CD4-positive, alpha-beta T cell (primary cell): ENCODE results near the gene ACCSL. TPM values are rescaled to one million over a fixed set of nuclear protein-coding genes. Genes with fewer than 3 reads are reported as not detected.

Experiments
- ATAC-seq: fragments of 200-7000 bp; cut with Tn5 transposase; one replicate; pipeline ENCODE4 v1.10.0; 2022; ENCODE audit warnings: mild to moderate bottlenecking; ENCODE audit not compliant: poor library complexity
- CTCF ChIA-PET: fragments of 350-600 bp; sonication (Branson Sonifier 250); formaldehyde crosslinking; loops from one replicate; lab custom pipeline; 2021; ENCODE audit warnings: antibody characterized with exemption, inconsistent platforms; lab: Charles Lee
- POLR2A ChIA-PET: fragments of 350-600 bp; sonication (Branson Sonifier 250); formaldehyde crosslinking; loops from one replicate; lab custom pipeline; 2021; ENCODE audit warnings: antibody characterized with exemption, inconsistent platforms; lab: Charles Lee
- DNase-seq, 14 experiments: peaks; one replicate each; pipeline ENCODE4 v3.0.0-alpha.2; 2013 to 2020; ENCODE audit warnings: mixed read lengths in 2 of 14
- H3K27ac ChIP-seq, 2 donors: one replicate each; pipeline versions ENCODE4 v1.5.1 to v1.7.0; 2013; ENCODE audit warnings: low read length in 2 of 2, low read depth in 1 of 2, mild to moderate bottlenecking in 1 of 2
- H3K27me3 ChIP-seq, 2 experiments: 1 replicate in 1 of 2; 2 replicates in 1 of 2; pipeline versions ENCODE4 v1.6.1 to v1.7.0; 2013; ENCODE audit warnings: low read length in 2 of 2, control low read depth in 1 of 2, mild to moderate bottlenecking in 1 of 2, moderate library complexity in 1 of 2; ENCODE audit not compliant: insufficient read depth in 2 of 2, control insufficient read depth in 1 of 2
- H3K36me3 ChIP-seq: one replicate; pipeline ENCODE4 v1.6.1; 2013; ENCODE audit warnings: low read length, control low read depth; ENCODE audit not compliant: insufficient read depth
- H3K4me1 ChIP-seq: one replicate; pipeline ENCODE4 v1.6.1; 2013; ENCODE audit warnings: low read length, control low read depth; ENCODE audit not compliant: insufficient read depth
- H3K4me3 ChIP-seq: one replicate; pipeline ENCODE4 v1.5.1; 2013; ENCODE audit warnings: mild to moderate bottlenecking, low read length, moderate library complexity
- H3K9me3 ChIP-seq, 2 experiments: 1 replicate in 1 of 2; 2 replicates in 1 of 2; pipeline versions ENCODE4 v1.6.1 to v1.7.0; 2013; ENCODE audit warnings: low read length in 2 of 2, mild to moderate bottlenecking in 2 of 2, control low read depth in 1 of 2, moderate library complexity in 1 of 2; ENCODE audit not compliant: control insufficient read depth in 1 of 2, insufficient read depth in 1 of 2
- H3K27ac Mint-ChIP-seq: one replicate; pipeline ENCODE4 v1.8.0; 2020; ENCODE audit warnings: mixed read lengths
- H3K27me3 Mint-ChIP-seq: one replicate; pipeline ENCODE4 v1.8.0; 2021; ENCODE audit warnings: mixed read lengths
- H3K36me3 Mint-ChIP-seq: one replicate; pipeline ENCODE4 v1.8.0; 2021; ENCODE audit warnings: low read depth, mixed read lengths
- H3K4me1 Mint-ChIP-seq: one replicate; pipeline ENCODE4 v1.8.0; 2021; ENCODE audit warnings: low read depth, mixed read lengths
- H3K4me3 Mint-ChIP-seq: one replicate; pipeline ENCODE4 v1.8.0; 2020; ENCODE audit warnings: mild to moderate bottlenecking, mixed read lengths
- H3K9me3 Mint-ChIP-seq: one replicate; pipeline ENCODE4 v1.8.0; 2020; ENCODE audit warnings: mixed read lengths
- CTCF ChIP-seq: fragments of 200-600 bp; IDR thresholded peaks from one replicate; pipeline ENCODE4 v1.8.0; 2022; ENCODE audit warnings: antibody characterized with exemption, mild to moderate bottlenecking
- intact Hi-C, 2 experiments: fragments of 100-400 bp; cut with DNase I in 1 of 2; cut with micrococcal nuclease in 1 of 2; formaldehyde crosslinking; loops; one replicate each; pipeline versions ENCODE4 v1.15.1 to v1.9.0; 2023 to 2025; cut with DNase I, micrococcal nuclease
- total RNA-seq, 174 experiments: library from RNA in 2 of 174; stranded (reverse) in 2 of 174; gene quantifications; one replicate each; pipeline ENCODE4 v1.2.3 and lab custom pipeline; 2021 to 2026

The ACCSL gene
- total RNA-seq, 2 experiments from 2014 or later = not detected

- ChIA-PET POLR2A (no interaction called here), CTCF (no interaction called here)
- intact Hi-C loops = no loop called here
- H3K4me1 Mint-ChIP-seq = no peaks in the 10 kb centered on the region
- no peaks in the 10 kb centered on the region for H3K36me3 Mint-ChIP-seq
- Histone ChIP-seq H3K4me1 (no peaks in the 10 kb centered on the region), H3K27ac (no peak overlapping the region), H3K36me3 (no peaks in the 10 kb centered on the region), H3K4me3 (no peak overlapping the region), H3K9me3 (peaks cover 0 to 4% of the 10 kb centered on the region in 2 experiments), H3K27me3 (peaks cover 4 to 15% of the 10 kb centered on the region in 2 experiments)
- H3K27ac Mint-ChIP-seq = no peak overlapping the region
- ATAC-seq = no peak
- no peak for DNase-seq
- TF ChIP-seq CTCF = no peak
- H3K9me3 Mint-ChIP-seq = peaks cover 5% of the 10 kb centered on the region
- peaks cover 44% of the 10 kb centered on the region for H3K27me3 Mint-ChIP-seq
- H3K4me3 Mint-ChIP-seq = no peak overlapping the region
Observed at GRCh38 chr11:44030996-44031395, 16.8 kb upstream of the ACCSL start.

- Histone ChIP-seq H3K9me3 (peaks cover 0 to 4% of the 10 kb centered on the region in 2 experiments), H3K4me3 (no peak overlapping the region), H3K36me3 (no peaks in the 10 kb centered on the region), H3K27me3 (peaks cover 4 to 15% of the 10 kb centered on the region in 2 experiments), H3K27ac (no peak overlapping the region), H3K4me1 (no peaks in the 10 kb centered on the region)
- TF ChIP-seq CTCF = no peak
- ChIA-PET POLR2A (no interaction called here), CTCF (no interaction called here)
- Mint-ChIP-seq H3K9me3 (no peaks in the 10 kb centered on the region), H3K4me3 (no peak overlapping the region), H3K27me3 (peaks cover 41% of the 10 kb centered on the region), H3K4me1 (no peaks in the 10 kb centered on the region), H3K36me3 (no peaks in the 10 kb centered on the region), H3K27ac (no peak overlapping the region)
- DNase-seq (no peak), ATAC-seq (no peak)
- intact Hi-C loops = no loop called here
Observed at GRCh38 chr11:44031549-44031948, 16.2 kb upstream of the ACCSL start.

- ChIA-PET POLR2A (no interaction called here), CTCF (no interaction called here)
- Mint-ChIP-seq H3K9me3 (no peaks in the 10 kb centered on the region), H3K36me3 (no peaks in the 10 kb centered on the region), H3K4me3 (no peak overlapping the region), H3K4me1 (no peaks in the 10 kb centered on the region), H3K27me3 (peaks cover 36% of the 10 kb centered on the region), H3K27ac (no peak overlapping the region)
- no peaks in the 10 kb centered on the region for H3K36me3 ChIP-seq
- DNase-seq = no peak
- no peak overlapping the region for H3K4me3 ChIP-seq
- H3K27ac ChIP-seq = no peak overlapping the region
- intact Hi-C loops = no loop called here
- no peaks in the 10 kb centered on the region for H3K4me1 ChIP-seq
- no peaks in the 10 kb centered on the region for H3K9me3 ChIP-seq
- no peak for TF ChIP-seq CTCF
- H3K27me3 ChIP-seq = peaks cover 7 to 15% of the 10 kb centered on the region in 2 experiments
- ATAC-seq = no peak
Observed at GRCh38 chr11:44032299-44033085, 15.3 kb upstream of the ACCSL start.
